NCI-H2227 treated with DMSO at 0.1 percent for 48 hours (cell line): ENCODE results near the gene CWF19L1.
A peak's percentile ranks its signal among the peaks of the same experiment; 100 is the strongest.
"Not testable (repeated sequence)": the region's sequence is repeated elsewhere in the genome, so short reads cannot be mapped to it uniquely, and the experiment has no call there.

ENCODE experiments used
- DNase-seq: peaks from one replicate; lab custom pipeline; 2025; lab: John Stamatoyannopoulos, UW

The CWF19L1 gene

GRCh38 chr10:100267239-100268104 lies at the start of gene CWF19L1:
Gene CWF19L1, minus strand, starts transcription at chr10:100267638. Its CDS starts 45 bp downstream, at chr10:100267593.
- DNase-seq: peak; percentile 82

- no peak for DNase-seq
These were observed 48.2 kb upstream of the CWF19L1 start for GRCh38 chr10:100315615-100316014.

- no peak for DNase-seq
These were observed 43.9 kb upstream of the CWF19L1 start for GRCh38 chr10:100311298-100311697.

- DNase-seq: no peak
These were observed 40.2 kb upstream of the CWF19L1 start for GRCh38 chr10:100307684-100308083.

- no peak for DNase-seq
These were observed 39.4 kb upstream of the CWF19L1 start for GRCh38 chr10:100306861-100307260.

- DNase-seq: no peak
These were observed 37.0 kb upstream of the CWF19L1 start for GRCh38 chr10:100304414-100304813.

GRCh38 chr10:100303724-100304319 lies 36.4 kb upstream of the CWF19L1 start:
- no peak for DNase-seq

- not testable (repeated sequence) for DNase-seq
These were observed 33.7 kb upstream of the CWF19L1 start for GRCh38 chr10:100301123-100301522.

GRCh38 chr10:100297242-100297641 lies 29.8 kb upstream of the CWF19L1 start:
- DNase-seq: no peak

GRCh38 chr10:100293066-100293465 lies 25.6 kb upstream of the CWF19L1 start:
- DNase-seq: no peak

GRCh38 chr10:100292300-100292699 lies 24.9 kb upstream of the CWF19L1 start:
- DNase-seq: not testable (repeated sequence)

GRCh38 chr10:100291356-100291755 lies 23.9 kb upstream of the CWF19L1 start:
- no peak for DNase-seq

- no peak for DNase-seq
These were observed 22.2 kb upstream of the CWF19L1 start for GRCh38 chr10:100289641-100290040.

- DNase-seq: no peak
These were observed 20.8 kb upstream of the CWF19L1 start for GRCh38 chr10:100288196-100288595.

- DNase-seq: no peak
These were observed 20.3 kb upstream of the CWF19L1 start for GRCh38 chr10:100287756-100288155.

GRCh38 chr10:100286051-100287033 lies 18.9 kb upstream of the CWF19L1 start, which contains the start of gene BLOC1S2:
Gene BLOC1S2, minus strand, starts transcription at chr10:100286680. Its CDS starts 21 bp downstream, at chr10:100286659.
- DNase-seq: peak; percentile 69

GRCh38 chr10:100285326-100285725 lies 17.9 kb upstream of the CWF19L1 start:
- DNase-seq: not testable (repeated sequence)

GRCh38 chr10:100282907-100283306 lies 15.5 kb upstream of the CWF19L1 start:
- no peak for DNase-seq

GRCh38 chr10:100276971-100277370 lies 9.5 kb upstream of the CWF19L1 start:
- DNase-seq: not testable (repeated sequence)

GRCh38 chr10:100265821-100266485 lies 1.5 kb downstream of the CWF19L1 start:
- DNase-seq: no peak

- no peak for DNase-seq
These were observed 13.2 kb downstream of the CWF19L1 start for GRCh38 chr10:100254191-100254590.
